ENCODE measurements around the gene PCCB. TPM values are rescaled to one million over a fixed set of nuclear protein-coding genes. Genes with fewer than 3 reads are reported as not detected.
"Not testable (repeated sequence)": the region's sequence is repeated elsewhere in the genome, so short reads cannot be mapped to it uniquely, and the experiment has no call there.

Gene PCCB
- total RNA-seq, 1 donor from 2014 or later = 47.5 TPM

DNA sequence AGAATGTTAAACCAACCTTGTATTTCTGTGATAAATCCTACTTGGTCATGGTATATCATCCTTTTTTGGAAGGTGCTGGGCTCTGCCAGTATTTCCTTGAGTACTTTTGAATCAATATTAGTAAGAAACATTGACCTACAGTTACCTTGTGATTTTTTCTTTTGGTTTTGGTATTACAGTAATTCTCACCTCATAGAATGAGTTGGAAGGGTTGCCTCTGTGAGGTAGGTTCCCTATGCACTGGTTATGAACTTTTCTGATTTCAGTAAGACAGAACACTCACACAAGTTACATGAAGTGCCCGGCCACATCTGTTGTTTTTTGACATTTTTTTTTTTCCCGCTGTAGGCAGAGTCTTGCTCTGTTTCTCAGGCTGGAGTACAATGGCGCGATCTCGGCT lies 20.0 kb downstream of the PCCB start:
- no peak overlapping the region for H3K4me3 Mint-ChIP-seq (ENCODE audit: low read depth)
- DNase-seq (ENCODE audit: low spot score) = no peak
- peaks cover 19% of the 10 kb centered on the region for H3K4me1 Mint-ChIP-seq (ENCODE audit: low read depth)
- H3K9me3 Mint-ChIP-seq = peaks cover 3% of the 10 kb centered on the region
- no peaks in the 10 kb centered on the region for H3K27me3 Mint-ChIP-seq (ENCODE audit: low read depth)
- intact Hi-C loops (cut with micrococcal nuclease) = no loop called here
- H3K36me3 Mint-ChIP-seq (ENCODE audit: low read depth) = peaks cover 60% of the 10 kb centered on the region
- no peak overlapping the region for H3K27ac Mint-ChIP-seq

DNA sequence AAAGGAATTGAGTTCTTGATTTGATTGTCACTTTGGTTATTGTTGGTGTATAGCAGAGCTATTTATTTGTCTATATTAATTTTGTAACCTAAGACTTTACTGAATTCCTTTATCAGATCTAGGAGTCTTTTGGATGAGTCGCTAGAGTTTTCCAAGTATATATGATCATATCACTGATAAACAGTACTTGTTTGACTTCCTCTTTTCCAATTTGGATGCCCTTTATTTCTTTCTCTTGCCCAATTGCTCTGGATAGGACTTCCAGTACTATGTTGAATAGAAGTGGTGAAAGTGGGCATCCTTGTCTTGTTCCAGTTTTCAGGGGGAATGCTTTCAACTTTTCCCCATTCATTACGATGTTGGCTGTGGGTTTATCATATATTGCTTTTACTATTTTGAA lies 21.5 kb downstream of the PCCB start:
- intact Hi-C loops (cut with micrococcal nuclease); H3K4me3 Mint-ChIP-seq (ENCODE audit: low read depth); H3K9me3 Mint-ChIP-seq; H3K27me3 Mint-ChIP-seq (ENCODE audit: low read depth); H3K27ac Mint-ChIP-seq; DNase-seq (ENCODE audit: low spot score): not testable (repeated sequence)
- H3K4me1 Mint-ChIP-seq (ENCODE audit: low read depth) = peaks cover 20% of the 10 kb centered on the region
- peaks cover 56% of the 10 kb centered on the region for H3K36me3 Mint-ChIP-seq (ENCODE audit: low read depth)

DNA sequence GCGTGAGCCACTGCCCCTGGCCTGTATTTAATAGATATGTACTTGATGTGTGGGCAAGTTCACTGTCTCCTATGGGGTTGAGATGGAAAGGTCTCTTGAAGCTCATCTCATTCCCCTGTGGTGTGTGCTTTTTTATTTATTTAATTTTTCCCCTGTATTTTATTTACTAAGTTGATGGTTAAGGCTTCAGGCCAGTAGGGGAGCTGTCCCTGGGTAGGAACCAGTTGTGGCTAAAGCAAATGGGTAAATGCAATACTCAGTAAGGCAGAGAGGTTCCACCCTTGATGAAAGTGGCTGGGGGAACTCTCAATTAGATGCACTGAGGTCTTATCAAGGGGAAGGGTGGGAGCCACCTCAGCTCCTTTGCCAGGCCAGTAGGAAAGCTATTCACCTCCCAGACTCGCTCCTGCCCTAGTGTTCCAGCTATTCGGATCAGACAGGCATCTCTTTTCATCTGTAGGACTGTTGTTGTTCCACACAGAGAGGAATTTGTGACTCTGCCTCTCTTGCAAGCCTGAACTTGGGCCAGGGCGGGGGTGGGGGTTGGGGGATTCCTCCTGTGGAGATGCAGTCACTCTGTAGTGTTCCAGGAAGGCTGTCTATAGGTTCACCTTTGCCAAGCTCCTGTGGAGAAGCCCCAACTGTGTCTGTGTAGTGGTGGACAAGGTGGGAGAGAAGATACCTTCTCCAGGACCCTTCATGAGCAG lies 26.1 kb downstream of the PCCB start:
- Mint-ChIP-seq H3K4me1 (ENCODE audit: low read depth) (peaks cover 12% of the 10 kb centered on the region), H3K9me3 (peaks cover 26% of the 10 kb centered on the region), H3K27ac (no peak overlapping the region), H3K4me3 (ENCODE audit: low read depth) (no peak overlapping the region), H3K27me3 (ENCODE audit: low read depth) (no peaks in the 10 kb centered on the region), H3K36me3 (ENCODE audit: low read depth) (peaks cover 64% of the 10 kb centered on the region)
- DNase-seq (ENCODE audit: low spot score) = no peak
- intact Hi-C loops (cut with micrococcal nuclease) = no loop called here

DNA sequence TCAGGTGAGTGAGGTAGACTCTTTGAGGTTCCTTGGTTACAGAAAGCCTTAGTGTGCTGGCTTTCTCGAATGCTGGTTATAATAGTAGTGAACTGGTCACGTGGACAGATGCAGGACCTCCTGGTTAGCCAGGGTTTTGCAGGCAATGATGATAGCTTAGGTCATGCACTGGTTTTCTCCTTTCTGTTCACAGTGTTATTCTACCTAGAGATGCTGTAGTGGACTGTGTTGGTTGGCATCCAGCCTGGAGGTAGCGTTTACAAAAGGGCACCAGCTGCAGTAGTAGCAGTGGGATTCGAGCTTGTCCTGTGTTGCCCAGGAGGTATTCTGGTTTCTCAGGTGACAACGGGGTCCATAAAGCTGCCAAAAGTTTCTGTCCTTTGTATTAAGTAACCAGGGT lies 27.0 kb downstream of the PCCB start:
- peaks cover 30% of the 10 kb centered on the region for H3K9me3 Mint-ChIP-seq
- H3K27me3 Mint-ChIP-seq (ENCODE audit: low read depth) = no peaks in the 10 kb centered on the region
- H3K27ac Mint-ChIP-seq = no peak overlapping the region
- no peak overlapping the region for H3K4me3 Mint-ChIP-seq (ENCODE audit: low read depth)
- H3K36me3 Mint-ChIP-seq (ENCODE audit: low read depth) = peaks cover 66% of the 10 kb centered on the region
- intact Hi-C loops (cut with micrococcal nuclease) = no loop called here
- H3K4me1 Mint-ChIP-seq (ENCODE audit: low read depth) = peaks cover 8% of the 10 kb centered on the region
- no peak for DNase-seq (ENCODE audit: low spot score)

DNA sequence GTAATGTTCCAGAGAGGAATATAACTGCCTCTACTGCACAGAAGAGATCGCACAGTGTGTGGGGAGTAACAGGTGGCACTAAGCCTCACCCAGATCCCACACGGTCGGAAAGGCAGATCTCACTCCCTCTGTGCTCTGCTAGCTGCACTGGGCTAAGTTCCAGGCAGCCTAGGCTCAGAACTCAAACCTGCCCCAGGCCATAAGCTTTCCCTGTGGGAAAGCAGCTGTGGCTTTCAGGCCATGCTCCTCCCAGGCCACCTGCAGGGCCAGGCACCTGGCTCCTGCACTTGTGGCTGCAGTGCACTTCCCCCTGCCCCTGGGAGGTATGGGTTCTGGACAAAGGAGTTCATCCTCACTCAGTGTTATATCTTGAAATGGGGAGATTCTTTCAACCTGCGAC lies 27.5 kb downstream of the PCCB start:
- peaks cover 30% of the 10 kb centered on the region for H3K9me3 Mint-ChIP-seq
- peaks cover 5% of the 10 kb centered on the region for H3K4me1 Mint-ChIP-seq (ENCODE audit: low read depth)
- no peaks in the 10 kb centered on the region for H3K27me3 Mint-ChIP-seq (ENCODE audit: low read depth)
- no peak overlapping the region for H3K27ac Mint-ChIP-seq
- no peak for DNase-seq (ENCODE audit: low spot score)
- intact Hi-C loops (cut with micrococcal nuclease) = no loop called here
- H3K4me3 Mint-ChIP-seq (ENCODE audit: low read depth) = no peak overlapping the region
- peaks cover 67% of the 10 kb centered on the region for H3K36me3 Mint-ChIP-seq (ENCODE audit: low read depth)

DNA sequence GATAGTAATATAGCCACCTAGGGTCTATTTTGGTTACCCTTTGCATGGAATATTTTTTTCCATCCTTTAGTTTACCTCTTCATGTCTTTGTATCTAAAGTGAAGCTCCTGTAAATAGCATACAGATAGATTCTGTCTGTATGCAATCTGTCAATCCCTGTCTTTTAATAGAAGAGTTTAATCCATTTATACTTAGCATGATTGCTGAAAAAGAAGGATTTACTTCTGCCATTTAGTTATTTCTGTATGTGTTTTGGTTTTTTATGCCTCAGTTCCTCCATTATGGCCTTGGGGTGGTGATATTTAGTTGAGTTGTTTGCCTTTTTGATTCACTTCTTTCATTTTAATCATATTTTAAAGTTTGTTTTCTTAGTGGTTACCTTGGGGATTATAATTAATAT lies 29.0 kb downstream of the PCCB start:
- no peaks in the 10 kb centered on the region for H3K27me3 Mint-ChIP-seq (ENCODE audit: low read depth)
- H3K4me1 Mint-ChIP-seq (ENCODE audit: low read depth) = peaks cover 4% of the 10 kb centered on the region
- peaks cover 67% of the 10 kb centered on the region for H3K36me3 Mint-ChIP-seq (ENCODE audit: low read depth)
- H3K27ac Mint-ChIP-seq = no peak overlapping the region
- H3K4me3 Mint-ChIP-seq (ENCODE audit: low read depth) = no peak overlapping the region
- intact Hi-C loops (cut with micrococcal nuclease) = no loop called here
- H3K9me3 Mint-ChIP-seq = peaks cover 26% of the 10 kb centered on the region
- DNase-seq (ENCODE audit: low spot score) = no peak

DNA sequence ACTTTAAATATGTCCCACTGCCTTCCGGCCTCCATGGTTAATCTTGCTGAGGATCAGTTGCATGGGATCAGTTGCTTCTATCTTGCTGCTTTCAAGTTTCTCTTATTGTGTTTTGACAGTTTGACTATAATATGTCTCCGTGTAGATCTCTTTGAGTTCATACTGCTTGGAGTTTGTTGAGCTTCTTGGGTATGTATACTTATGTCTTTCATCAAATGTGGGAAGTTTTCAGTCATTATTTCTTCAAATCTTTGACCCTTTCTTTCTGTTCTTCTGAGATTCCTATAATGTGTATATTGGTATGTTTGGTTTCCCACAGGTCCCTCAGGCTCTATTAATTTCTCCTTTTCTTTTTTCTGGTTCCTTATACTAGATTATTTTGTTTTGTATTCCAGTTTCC lies 30.8 kb downstream of the PCCB start:
- Mint-ChIP-seq H3K4me1 (ENCODE audit: low read depth) (peaks cover 1% of the 10 kb centered on the region), H3K27ac (no peak overlapping the region), H3K4me3 (ENCODE audit: low read depth) (no peak overlapping the region), H3K9me3 (peaks cover 26% of the 10 kb centered on the region), H3K27me3 (ENCODE audit: low read depth) (no peaks in the 10 kb centered on the region), H3K36me3 (ENCODE audit: low read depth) (peaks cover 66% of the 10 kb centered on the region)
- no peak for DNase-seq (ENCODE audit: low spot score)
- intact Hi-C loops (cut with micrococcal nuclease) = no loop called here

DNA sequence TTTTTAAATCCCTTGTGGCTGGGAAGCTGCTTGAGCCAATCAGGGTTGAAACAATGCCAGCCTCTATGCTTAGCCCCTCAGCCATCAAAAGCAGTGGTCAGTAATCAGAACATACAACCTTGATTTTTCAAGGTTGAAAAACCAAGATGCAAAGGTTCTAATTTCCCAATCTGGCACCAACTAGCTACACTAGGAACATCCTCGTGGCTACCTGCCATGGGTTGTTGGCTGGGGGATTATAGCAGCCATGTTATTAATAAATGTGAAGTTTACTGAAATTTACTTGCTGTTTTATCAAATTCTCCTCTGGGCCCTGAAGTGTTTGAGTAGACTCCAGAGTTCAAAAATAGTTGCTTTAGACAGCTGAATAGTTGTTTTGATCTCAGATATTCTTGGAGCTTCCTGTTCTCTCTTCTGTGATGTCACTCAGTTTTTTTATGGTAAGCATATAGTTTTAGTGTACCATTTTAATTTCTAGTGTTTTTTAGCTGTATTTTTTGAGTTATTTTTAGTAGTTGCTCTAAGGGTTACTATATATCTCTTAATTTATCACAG lies 31.9 kb downstream of the PCCB start:
- Mint-ChIP-seq H3K4me1 (ENCODE audit: low read depth) (peaks cover 1% of the 10 kb centered on the region), H3K9me3 (peaks cover 26% of the 10 kb centered on the region), H3K4me3 (ENCODE audit: low read depth) (no peak overlapping the region), H3K27ac (no peak overlapping the region), H3K36me3 (ENCODE audit: low read depth) (peaks cover 72% of the 10 kb centered on the region), H3K27me3 (ENCODE audit: low read depth) (no peaks in the 10 kb centered on the region)
- DNase-seq (ENCODE audit: low spot score) = no peak
- intact Hi-C loops (cut with micrococcal nuclease) = no loop called here

DNA sequence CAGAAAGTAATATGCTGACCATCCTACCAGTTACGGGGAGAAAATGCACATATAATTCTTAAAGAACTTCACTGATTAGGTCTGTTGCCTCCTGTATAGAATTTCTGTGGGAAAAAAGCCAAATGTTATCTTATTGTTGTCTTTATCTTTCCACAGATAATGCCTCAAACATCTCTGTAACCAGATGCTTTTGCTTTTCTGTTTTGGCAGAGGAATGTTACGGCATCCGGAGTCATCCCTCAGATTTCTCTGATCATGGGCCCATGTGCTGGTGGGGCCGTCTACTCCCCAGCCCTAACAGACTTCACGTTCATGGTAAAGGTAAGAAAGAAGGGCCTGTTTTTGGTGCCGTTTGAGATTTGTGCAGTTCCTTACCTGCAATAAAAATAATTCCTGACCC lies 33.5 kb downstream of the PCCB start:
- Mint-ChIP-seq H3K27me3 (ENCODE audit: low read depth) (no peaks in the 10 kb centered on the region), H3K4me3 (ENCODE audit: low read depth) (no peak overlapping the region), H3K36me3 (ENCODE audit: low read depth) (peaks cover 70% of the 10 kb centered on the region), H3K27ac (no peak overlapping the region), H3K9me3 (peaks cover 23% of the 10 kb centered on the region), H3K4me1 (ENCODE audit: low read depth) (peaks cover 1% of the 10 kb centered on the region)
- DNase-seq (ENCODE audit: low spot score) = no peak
- intact Hi-C loops (cut with micrococcal nuclease) = no loop called here

DNA sequence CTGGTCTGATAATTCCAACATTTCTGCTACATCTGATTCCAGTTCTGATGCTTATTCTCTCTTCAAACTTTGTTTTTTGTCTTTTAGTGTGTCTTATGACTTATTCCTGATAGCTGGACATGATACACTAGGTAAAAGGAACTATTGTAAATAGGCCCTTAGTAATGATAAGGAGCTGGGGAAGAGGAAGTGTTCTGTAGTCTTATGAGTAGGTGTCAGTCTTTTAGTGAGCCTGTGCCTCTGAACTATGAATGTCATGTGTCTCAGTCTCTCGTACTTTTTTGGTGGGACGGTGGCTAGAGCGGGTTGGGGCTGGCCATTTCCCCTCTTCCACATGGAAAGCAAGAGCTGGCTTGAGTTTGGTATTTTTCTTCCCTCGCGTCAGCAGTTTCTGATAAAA lies 41.2 kb downstream of the PCCB start:
- H3K4me3 Mint-ChIP-seq (ENCODE audit: low read depth) = no peak overlapping the region
- H3K9me3 Mint-ChIP-seq = no peaks in the 10 kb centered on the region
- no peaks in the 10 kb centered on the region for H3K27me3 Mint-ChIP-seq (ENCODE audit: low read depth)
- peaks cover 1% of the 10 kb centered on the region for H3K4me1 Mint-ChIP-seq (ENCODE audit: low read depth)
- no peak overlapping the region for H3K27ac Mint-ChIP-seq
- intact Hi-C loops (cut with micrococcal nuclease) = no loop called here
- peaks cover 33% of the 10 kb centered on the region for H3K36me3 Mint-ChIP-seq (ENCODE audit: low read depth)
- no peak for DNase-seq (ENCODE audit: low spot score)

DNA sequence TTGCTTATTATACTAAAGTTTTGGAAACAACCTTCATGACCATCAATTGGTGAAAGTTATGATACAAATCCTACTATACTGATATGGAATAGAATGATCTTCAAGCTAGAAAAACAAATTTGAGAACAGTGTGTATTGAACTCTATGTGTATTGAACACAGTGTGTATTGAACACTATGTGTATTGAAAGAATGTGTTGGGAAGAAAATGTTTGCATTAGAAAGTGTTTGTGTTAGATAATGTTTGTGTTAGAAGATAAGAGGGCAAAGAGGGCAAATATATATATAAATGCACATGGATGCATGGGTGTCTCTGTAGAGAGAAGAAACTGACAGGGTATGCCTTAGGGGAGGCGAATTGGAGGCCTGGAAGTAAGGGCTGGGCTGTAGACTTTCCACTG lies 42.4 kb downstream of the PCCB start:
- Mint-ChIP-seq H3K36me3 (ENCODE audit: low read depth) (peaks cover 27% of the 10 kb centered on the region), H3K4me3 (ENCODE audit: low read depth) (no peak overlapping the region), H3K4me1 (ENCODE audit: low read depth) (peaks cover 1% of the 10 kb centered on the region), H3K27me3 (ENCODE audit: low read depth) (no peaks in the 10 kb centered on the region), H3K27ac (no peak overlapping the region), H3K9me3 (no peaks in the 10 kb centered on the region)
- DNase-seq (ENCODE audit: low spot score) = no peak
- intact Hi-C loops (cut with micrococcal nuclease) = no loop called here

DNA sequence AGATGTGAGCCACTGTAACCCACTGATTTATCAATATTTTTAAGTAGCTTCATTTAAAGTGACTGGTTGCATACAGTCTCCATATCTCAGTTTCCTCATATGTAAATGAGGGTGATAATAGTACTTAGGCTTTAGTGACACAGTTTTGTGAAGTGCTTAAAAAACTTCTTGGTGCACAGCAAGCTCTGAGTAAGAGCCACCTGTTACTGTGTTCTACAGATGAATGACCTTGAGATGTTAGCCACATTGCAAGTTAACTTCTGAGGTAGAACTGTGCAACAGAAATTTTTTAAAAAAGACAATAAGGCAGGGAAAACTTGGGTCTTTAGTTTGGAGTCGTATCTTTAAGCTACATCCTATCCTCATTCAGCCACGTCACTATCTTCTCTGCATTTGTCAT lies 43.1 kb downstream of the PCCB start:
- no peaks in the 10 kb centered on the region for H3K27me3 Mint-ChIP-seq (ENCODE audit: low read depth)
- peaks cover 31% of the 10 kb centered on the region for H3K36me3 Mint-ChIP-seq (ENCODE audit: low read depth)
- no peaks in the 10 kb centered on the region for H3K9me3 Mint-ChIP-seq
- intact Hi-C loops (cut with micrococcal nuclease) = no loop called here
- no peak overlapping the region for H3K27ac Mint-ChIP-seq
- DNase-seq (ENCODE audit: low spot score) = no peak
- H3K4me3 Mint-ChIP-seq (ENCODE audit: low read depth) = no peak overlapping the region
- peaks cover 1% of the 10 kb centered on the region for H3K4me1 Mint-ChIP-seq (ENCODE audit: low read depth)

DNA sequence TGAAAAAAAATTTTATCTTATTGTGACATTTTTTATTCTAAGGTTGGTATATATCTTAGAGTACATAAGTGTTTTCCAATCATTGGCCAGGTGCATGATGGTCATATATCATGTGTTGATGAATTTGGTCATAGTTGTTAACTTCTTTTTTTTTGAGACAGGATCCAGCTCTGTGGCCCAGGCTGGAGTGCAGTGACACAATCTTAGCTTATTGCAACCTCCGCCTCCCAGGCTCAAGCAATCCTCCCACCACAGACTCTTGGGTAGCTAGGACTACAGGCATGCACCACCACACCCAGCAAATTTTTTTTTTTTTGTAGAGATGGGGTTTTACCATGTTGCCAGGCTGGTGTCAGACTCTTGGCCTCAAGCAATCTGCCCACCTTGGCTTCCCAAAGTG lies 44.0 kb downstream of the PCCB start:
- H3K36me3 Mint-ChIP-seq (ENCODE audit: low read depth) = peaks cover 35% of the 10 kb centered on the region
- H3K27me3 Mint-ChIP-seq (ENCODE audit: low read depth) = no peaks in the 10 kb centered on the region
- H3K4me1 Mint-ChIP-seq (ENCODE audit: low read depth) = peaks cover 1% of the 10 kb centered on the region
- intact Hi-C loops (cut with micrococcal nuclease) = no loop called here
- no peak overlapping the region for H3K27ac Mint-ChIP-seq
- no peak overlapping the region for H3K4me3 Mint-ChIP-seq (ENCODE audit: low read depth)
- DNase-seq (ENCODE audit: low spot score) = no peak
- no peaks in the 10 kb centered on the region for H3K9me3 Mint-ChIP-seq
